HL-60 (cell line): ENCODE data around the gene BTBD2.

Experiments
- DNase-seq, 2 experiments: peaks; one replicate each; pipeline ENCODE4 v3.0.0-alpha.2; 2010 to 2020; ENCODE audit warnings: low read depth in 1 of 2, low spot score in 1 of 2
- H3K27ac ChIP-seq: fragments of 250-450 bp; sonication (Bioruptor Pico); replicated peaks from 2 replicates; pipeline ENCODE4 v1.5.1; 2020; ENCODE audit warnings: mild to moderate bottlenecking, moderate library complexity
- H3K27me3 ChIP-seq: fragments of 250-450 bp; sonication (Bioruptor Pico); 2 replicates; pipeline ENCODE4 v1.5.1; 2021; ENCODE audit warnings: mild to moderate bottlenecking, moderate library complexity; ENCODE audit not compliant: insufficient read depth, poor library complexity, severe bottlenecking
- H3K4me3 ChIP-seq: replicated peaks from 2 replicates; pipeline ENCODE4 v1.5.1; 2011; ENCODE audit warnings: mild to moderate bottlenecking, control low read depth, low read length; ENCODE audit not compliant: insufficient read depth
- GABPA ChIP-seq: IDR thresholded peaks from 2 replicates; pipeline ENCODE4 v1.6.1; 2012; ENCODE audit warnings: low read depth
- POLR2AphosphoS5 ChIP-seq: IDR thresholded peaks from 2 replicates; pipeline ENCODE4 v1.6.1; 2012; ENCODE audit warnings: low read depth
- SPI1 ChIP-seq: IDR thresholded peaks from 2 replicates; pipeline ENCODE4 v1.6.1; 2012; ENCODE audit warnings: low read depth, mild to moderate bottlenecking, borderline replicate concordance
- TF ChIP-seq, protein P1 (sequence below): IDR thresholded peaks from 2 replicates; pipeline ENCODE4 v1.6.1; 2012; ENCODE audit warnings: low read depth; ENCODE audit not compliant: insufficient replicate concordance
- TF ChIP-seq, protein P2 (sequence below): IDR thresholded peaks from one replicate; pipeline ENCODE4 v1.5.1; 2011; ENCODE audit warnings: low read length, control low read depth, inconsistent platforms; ENCODE audit not compliant: insufficient read depth

The BTBD2 gene

DNA sequence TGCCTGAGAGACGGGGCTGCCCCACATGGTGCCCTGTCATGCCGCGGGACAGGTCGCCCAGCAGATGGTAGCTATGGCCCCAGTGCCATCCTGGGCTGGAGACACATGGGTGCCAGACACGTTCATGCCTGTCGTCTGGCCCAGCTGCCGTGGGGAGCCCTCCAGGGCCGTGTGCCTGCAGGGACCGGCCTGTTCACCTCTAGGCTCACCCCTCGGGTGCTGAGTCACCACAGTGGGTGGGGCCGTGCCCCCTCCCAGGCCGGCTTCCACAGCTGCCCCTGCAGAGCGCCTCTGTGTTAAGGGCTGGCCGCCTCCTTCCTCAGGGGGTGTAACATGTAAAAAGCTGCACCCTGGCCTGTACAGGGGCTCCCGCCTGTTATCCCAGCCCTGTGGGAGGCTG lies 38.4 kb downstream of the BTBD2 start:
- DNase-seq, result no peak
- Histone ChIP-seq H3K27me3 (no peaks in the 10 kb centered on the region), H3K27ac (no peak overlapping the region), H3K4me3 (no peak overlapping the region)
- no peak for TF ChIP-seq SPI1
- no peak for TF ChIP-seq GABPA
- TF ChIP-seq, protein P1, sequence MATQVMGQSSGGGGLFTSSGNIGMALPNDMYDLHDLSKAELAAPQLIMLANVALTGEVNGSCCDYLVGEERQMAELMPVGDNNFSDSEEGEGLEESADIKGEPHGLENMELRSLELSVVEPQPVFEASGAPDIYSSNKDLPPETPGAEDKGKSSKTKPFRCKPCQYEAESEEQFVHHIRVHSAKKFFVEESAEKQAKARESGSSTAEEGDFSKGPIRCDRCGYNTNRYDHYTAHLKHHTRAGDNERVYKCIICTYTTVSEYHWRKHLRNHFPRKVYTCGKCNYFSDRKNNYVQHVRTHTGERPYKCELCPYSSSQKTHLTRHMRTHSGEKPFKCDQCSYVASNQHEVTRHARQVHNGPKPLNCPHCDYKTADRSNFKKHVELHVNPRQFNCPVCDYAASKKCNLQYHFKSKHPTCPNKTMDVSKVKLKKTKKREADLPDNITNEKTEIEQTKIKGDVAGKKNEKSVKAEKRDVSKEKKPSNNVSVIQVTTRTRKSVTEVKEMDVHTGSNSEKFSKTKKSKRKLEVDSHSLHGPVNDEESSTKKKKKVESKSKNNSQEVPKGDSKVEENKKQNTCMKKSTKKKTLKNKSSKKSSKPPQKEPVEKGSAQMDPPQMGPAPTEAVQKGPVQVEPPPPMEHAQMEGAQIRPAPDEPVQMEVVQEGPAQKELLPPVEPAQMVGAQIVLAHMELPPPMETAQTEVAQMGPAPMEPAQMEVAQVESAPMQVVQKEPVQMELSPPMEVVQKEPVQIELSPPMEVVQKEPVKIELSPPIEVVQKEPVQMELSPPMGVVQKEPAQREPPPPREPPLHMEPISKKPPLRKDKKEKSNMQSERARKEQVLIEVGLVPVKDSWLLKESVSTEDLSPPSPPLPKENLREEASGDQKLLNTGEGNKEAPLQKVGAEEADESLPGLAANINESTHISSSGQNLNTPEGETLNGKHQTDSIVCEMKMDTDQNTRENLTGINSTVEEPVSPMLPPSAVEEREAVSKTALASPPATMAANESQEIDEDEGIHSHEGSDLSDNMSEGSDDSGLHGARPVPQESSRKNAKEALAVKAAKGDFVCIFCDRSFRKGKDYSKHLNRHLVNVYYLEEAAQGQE, result no peak
- TF ChIP-seq, protein P2, sequence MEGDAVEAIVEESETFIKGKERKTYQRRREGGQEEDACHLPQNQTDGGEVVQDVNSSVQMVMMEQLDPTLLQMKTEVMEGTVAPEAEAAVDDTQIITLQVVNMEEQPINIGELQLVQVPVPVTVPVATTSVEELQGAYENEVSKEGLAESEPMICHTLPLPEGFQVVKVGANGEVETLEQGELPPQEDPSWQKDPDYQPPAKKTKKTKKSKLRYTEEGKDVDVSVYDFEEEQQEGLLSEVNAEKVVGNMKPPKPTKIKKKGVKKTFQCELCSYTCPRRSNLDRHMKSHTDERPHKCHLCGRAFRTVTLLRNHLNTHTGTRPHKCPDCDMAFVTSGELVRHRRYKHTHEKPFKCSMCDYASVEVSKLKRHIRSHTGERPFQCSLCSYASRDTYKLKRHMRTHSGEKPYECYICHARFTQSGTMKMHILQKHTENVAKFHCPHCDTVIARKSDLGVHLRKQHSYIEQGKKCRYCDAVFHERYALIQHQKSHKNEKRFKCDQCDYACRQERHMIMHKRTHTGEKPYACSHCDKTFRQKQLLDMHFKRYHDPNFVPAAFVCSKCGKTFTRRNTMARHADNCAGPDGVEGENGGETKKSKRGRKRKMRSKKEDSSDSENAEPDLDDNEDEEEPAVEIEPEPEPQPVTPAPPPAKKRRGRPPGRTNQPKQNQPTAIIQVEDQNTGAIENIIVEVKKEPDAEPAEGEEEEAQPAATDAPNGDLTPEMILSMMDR, result no peak
- no peak for TF ChIP-seq POLR2AphosphoS5

DNA sequence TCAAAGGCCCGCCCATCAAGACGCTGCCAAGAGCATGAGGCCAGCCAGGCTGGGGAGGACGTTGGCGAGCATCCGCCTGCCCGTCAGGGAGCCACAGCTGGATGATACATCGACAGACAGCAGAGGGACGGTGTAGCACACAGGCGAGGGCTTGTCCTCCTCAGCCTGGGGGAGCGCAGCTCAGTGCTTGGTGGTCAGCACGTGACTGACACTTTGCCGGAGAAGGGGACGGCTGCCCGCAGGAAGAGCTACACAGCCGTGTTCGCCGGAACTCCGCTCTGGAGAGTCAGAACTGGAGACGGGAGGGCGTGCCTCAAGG lies 40.4 kb downstream of the BTBD2 start:
- DNase-seq, result no peak
- TF ChIP-seq, protein P2, result no peak
- TF ChIP-seq, protein P1, result no peak
- no peak for TF ChIP-seq POLR2AphosphoS5
- TF ChIP-seq GABPA, result no peak
- TF ChIP-seq SPI1, result no peak
- Histone ChIP-seq H3K27ac (no peak overlapping the region), H3K4me3 (no peak overlapping the region), H3K27me3 (no peaks in the 10 kb centered on the region)

DNA sequence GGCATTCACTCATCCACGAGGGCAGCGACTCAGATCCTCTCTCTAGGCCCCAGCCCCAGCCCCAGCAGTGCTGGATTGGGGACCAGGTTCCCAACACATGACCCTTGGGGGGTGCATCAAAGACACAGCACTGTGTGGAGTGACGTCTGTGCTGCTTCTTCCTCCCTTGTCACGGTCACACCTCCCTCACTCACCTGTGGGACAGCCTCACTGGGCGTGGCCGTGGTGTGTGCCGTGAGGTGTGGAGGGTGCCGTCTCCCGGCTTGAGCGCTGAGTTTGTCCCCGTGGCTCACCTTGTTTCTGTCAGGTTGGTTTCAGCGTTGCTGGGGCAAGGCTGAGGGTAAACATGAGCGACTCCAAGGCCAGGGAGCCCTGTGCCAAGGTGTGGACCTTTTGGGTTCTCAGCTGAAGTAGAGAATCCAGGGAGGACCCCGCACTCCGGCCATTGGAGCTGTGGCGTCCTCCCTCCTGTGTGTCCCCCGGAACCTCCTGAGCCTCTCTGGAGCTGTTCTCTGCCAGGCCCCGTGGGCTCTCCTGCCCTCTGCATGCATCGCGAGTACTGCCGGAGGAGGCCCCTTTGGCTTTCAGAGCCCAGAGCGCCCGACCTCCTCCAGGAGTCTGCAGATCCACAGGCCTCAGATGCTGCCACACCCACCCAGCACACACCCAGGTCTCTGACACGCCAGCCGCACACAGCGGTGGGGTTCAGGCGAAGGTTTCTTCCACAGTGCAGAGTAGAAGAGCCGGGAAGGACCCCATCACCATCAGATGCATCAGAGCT lies 40.9 kb downstream of the BTBD2 start:
- TF ChIP-seq, protein P1, result no peak
- no peak for TF ChIP-seq SPI1
- no peak for TF ChIP-seq POLR2AphosphoS5
- TF ChIP-seq GABPA, result no peak
- TF ChIP-seq, protein P2, result no peak
- no peak overlapping the region for H3K4me3 ChIP-seq
- H3K27ac ChIP-seq, result no peak overlapping the region
- no peak for DNase-seq
- no peaks in the 10 kb centered on the region for H3K27me3 ChIP-seq
